HG03439 (cell line): ENCODE measurements around the gene RNF111.
"Not testable (repeated sequence)": the region's sequence is repeated elsewhere in the genome, so short reads cannot be mapped to it uniquely, and the experiment has no call there.

ENCODE experiments used
- ATAC-seq: cut with Tn5 transposase; IDR thresholded peaks from one replicate; pipeline ENCODE4 v1.9.1; 2021; ENCODE audit warnings: mild to moderate bottlenecking, moderate library complexity; ENCODE audit not compliant: unreplicated experiment

The RNF111 gene

DNA sequence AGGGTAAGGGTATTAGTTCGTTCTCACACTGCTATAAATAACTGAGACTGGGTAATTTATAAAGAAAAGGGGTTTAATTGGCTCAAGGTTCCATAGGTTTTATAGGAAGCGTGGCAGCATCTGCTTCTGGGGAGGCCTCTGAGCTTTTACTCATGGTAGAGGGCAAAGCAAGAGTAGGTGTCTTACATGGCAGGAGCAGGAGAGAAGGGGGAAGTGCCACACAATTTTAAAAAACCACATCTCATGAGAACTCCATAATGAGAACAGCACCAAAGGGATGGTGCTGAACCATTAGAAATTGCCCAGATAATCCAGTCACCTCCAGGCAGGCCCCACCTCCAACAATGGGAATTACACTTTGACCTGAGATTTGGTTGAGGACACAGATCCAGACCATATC lies 12.2 kb downstream of the RNF111 start:
- ATAC-seq = no peak

DNA sequence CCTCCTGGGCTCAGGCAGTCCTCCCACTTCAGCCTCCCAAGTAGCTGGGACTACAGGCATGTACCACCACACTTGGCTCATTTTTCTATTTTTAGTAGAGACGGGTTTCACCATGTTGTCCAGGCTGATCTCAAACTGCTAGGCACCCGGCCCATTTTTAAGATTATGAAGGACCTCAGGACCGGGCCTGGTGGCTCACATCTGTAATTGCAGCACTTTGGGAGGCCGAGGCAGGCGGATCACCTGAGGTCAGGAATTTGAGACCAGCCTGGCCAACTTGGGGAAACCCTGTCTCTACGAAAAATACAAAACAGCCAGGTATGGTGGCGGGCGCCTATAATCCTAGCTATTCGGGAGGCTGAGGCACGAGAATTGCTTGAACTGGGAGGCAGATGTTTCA lies 12.8 kb downstream of the RNF111 start:
- ATAC-seq = not testable (repeated sequence)

DNA sequence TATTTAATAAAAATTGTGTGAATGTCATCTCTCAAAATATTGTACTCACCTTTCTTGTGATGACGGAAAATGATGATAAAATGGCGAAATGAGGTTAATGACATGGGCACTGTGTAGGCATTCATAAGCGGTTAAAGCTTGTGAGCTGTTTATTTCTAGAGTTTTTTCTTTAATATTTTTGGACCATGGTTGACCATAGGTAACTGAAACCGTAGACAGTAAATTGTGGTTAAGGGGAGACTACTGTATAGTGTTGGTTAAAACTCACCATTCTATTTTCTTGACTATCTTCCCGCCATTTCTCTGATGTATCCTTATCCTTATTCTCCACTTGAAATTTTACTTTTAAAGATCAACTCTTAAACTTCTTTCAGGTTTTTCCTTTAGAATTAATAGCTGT lies 14.5 kb downstream of the RNF111 start:
- ATAC-seq = no peak

DNA sequence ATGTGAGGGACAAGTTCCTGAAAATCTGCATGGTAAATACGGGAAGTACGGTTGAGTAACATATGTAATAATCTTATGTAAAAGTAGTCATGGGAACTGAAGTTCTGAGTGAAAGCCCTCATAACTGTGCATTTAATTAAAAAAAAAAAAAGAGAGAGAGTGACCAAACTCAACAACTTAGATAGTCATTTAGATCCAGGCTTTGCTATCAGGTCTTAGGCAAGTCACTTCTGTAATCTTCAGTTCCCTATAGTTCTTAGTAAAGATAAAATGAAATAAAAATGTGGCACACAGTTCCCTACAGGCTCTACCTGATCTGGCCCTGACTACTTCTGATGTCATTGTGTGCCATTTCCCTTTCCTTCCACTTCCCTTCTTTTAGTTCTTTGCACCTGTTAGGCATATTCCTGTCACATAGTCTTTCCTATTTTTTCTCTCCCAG lies 15.0 kb downstream of the RNF111 start:
- ATAC-seq = no peak

DNA sequence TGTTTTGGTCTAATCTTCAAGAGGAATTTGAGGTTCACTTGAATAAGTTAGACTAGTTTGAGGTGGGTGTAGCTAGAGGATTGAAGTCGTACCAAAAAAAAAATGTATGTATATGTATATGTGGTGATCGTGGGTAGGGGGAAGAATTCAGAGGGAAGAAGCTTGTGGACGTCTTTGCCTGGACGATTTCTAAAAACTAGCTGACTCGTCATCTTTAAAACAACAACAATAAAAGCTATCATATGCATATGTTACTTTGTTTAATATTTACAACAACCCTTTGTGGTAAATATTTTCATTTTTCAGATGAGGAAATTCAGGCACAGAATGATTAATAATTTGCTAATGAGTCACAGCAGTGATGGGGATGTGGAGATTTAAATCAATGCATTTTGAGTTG lies 18.1 kb downstream of the RNF111 start:
- ATAC-seq = no peak

DNA sequence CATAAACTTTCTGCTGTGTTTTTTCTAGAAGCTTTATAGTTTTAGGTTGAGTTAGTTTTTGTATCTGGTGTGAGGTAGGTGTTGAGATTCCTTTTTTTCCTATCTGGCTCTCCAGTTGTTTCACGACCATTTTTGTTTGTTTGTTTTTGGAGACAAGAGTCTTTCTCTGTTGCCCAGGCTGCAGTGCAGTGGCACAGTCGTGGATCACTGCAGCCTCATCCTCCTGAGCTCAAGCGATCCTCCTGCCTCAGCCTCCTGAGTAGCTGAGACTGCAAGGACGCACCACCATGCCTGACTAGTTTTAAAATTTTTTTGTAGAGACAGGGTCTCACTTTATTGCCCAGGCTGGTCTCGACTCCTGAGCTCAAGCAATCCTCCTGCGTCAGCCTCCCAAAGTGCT lies 20.6 kb downstream of the RNF111 start:
- no peak for ATAC-seq

DNA sequence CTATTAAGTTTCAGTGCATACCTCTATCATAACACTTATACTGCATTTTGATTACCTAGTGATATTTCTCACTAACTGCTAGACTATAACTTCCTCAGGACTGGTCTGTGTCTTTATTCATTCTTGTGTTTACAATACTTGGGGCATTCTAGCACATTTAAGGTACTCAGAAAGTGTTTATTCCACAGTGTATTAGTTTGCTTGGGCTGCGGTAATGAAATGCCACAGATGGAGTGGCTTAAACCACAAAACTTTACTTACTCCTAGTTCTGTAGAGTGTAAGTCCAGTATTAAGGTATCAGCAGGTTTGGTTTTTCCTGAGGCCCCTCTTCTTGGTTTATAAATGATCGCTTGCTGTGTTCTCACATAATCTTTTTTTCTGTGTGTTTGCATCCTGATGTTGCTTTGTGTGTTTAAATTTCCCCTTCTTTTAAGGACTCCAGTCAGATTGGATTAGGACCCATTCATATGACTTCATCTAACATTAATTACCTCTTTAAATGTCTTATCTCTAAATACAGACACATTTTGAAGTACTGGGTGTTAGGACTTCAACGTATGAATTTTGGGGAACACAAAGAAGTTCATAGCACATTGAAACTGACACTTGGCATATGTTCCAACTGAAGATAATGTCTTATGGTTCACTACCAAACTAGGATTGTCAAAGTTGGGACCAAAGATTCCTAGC lies 23.9 kb downstream of the RNF111 start:
- no peak for ATAC-seq

DNA sequence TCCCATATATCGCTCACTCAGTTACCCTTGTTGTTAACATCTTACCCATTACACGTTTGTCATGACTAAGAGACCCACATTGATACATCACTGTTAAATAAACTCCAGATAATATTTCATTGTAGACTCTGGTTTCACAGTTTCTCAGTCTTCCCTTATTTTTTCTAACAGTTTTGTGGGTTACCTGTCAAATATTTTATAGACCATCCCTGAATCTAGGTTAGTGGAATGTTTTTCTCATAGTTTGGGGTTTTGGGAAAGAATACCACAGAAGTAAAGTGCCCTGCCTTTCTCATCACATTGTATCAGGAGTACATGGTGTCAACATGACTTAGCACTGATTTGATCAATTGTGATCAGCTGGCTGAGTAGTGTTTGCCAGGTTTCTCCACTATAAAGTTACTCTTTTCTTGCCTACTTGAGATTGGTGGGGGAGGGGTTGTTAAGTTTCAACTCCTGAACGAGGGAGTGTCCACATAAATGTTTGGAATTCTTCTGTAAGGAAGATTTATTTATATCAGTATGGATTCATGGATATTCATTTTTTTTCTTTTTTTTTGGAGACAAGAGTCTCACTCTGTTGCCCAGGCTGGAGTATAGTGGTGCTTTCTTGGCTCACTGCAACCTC lies 25.9 kb downstream of the RNF111 start:
- no peak for ATAC-seq

DNA sequence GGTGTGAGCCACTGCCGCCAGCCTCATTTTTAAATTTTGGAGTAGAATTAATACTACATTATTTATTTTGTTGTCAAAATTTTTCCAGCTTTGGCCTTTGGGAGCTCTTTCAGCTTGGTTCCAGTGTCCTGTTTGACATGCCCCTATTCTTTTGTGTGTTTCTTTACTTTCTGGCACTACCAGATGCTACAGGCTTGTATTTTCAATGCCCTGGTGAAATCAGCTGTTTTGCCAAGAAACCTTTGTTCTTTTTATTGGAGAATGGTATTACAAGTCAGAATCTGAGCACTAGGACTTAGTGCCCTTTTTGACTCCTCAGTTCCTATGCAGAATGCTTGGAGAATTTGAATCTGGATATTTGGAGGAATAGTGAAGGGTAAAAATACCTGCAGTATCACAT lies 26.6 kb downstream of the RNF111 start:
- no peak for ATAC-seq

DNA sequence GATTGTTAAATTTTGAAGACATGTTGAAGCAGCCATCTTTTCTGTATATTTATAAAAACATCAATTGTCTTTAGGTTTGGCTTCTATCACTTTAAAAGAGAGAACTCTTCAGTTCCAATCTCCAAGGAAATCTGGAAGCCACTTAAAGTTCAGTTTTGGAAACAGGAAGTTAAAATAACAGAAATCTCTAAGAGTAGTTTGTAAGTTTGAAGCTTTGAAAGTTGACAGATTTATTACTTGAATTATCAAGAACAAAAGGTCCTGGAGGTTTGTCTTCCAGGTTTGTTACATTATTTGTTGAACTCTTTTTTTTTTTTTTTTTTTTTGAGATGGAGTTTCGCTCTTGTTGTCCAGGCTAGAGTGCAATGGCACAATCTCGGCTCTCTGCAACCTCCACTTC lies 30.0 kb downstream of the RNF111 start:
- no peak for ATAC-seq

DNA sequence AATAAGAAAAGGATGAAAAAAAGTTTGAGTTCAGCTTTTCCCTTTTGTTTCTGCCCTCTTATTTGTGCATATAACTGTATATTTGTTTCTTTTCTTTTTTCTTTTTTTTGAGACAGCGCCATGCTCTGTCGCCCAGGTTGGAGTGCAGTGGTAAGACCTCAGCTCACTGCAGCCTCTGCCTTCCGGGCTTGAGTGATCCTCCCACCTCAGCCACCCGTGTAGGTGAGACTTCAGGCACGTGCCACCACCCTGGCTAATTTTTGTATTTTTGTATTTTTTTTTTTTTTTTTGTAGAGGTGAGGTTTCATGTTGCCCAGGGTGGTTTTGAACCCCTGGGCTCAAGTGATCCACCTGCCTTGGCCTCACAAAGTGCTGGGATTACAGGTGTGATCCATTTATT lies 31.4 kb downstream of the RNF111 start:
- ATAC-seq = no peak

DNA sequence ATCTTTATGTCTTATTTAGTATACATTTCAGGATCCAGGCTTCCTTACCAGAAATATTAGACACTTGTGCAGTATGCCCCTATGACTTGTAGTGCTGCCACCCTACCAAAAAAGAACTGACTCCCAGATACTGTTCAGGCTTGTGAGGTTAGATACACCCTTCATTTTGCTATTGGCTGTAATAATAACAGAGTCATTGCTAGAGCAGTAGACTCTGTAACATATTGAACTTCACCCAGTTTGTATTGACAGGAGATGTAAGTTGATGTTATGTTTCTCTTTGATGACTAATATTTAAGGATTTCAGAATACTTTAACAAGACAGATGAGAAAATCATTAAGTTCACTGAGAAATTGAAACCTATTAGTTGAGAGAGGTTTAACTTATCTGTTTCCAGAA lies 32.9 kb downstream of the RNF111 start:
- ATAC-seq = no peak

DNA sequence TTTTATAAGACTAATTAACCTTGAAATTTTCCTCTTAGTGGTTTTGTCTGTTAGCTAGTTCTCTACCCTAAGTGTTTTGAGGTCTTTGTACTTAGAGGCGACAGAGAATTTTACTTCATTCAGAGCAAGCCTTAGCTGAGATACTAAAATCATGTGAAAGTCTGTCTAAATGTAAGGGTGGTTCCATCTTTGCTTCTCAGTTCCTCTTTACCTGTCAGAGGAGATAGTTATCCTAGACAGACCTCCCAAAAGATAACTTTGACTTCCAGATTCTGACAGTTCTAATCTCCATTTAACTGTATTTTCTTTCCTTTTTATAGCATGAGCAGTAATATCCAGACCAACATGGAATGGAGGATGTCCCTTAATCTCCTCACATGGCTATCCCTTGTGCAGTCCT lies 34.7 kb downstream of the RNF111 start:
- ATAC-seq = no peak

DNA sequence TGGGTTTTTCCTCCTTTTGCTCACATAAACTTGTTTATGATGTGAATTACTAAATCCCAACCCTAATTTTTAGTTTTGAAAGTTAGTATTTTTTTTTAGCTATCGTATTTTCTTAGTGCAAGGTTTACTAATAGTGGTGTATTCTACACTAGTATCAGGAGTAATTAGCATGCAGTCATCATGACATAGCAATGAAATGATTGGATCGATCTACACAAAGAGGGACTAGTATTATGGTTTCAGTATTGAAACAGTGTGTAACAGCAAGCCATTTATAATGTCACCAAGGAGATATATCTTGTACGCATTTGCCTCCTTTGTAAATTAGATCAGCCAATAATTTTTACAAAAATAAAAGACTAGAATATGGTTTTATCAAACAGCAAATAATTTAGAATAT lies 38.7 kb downstream of the RNF111 start:
- no peak for ATAC-seq

DNA sequence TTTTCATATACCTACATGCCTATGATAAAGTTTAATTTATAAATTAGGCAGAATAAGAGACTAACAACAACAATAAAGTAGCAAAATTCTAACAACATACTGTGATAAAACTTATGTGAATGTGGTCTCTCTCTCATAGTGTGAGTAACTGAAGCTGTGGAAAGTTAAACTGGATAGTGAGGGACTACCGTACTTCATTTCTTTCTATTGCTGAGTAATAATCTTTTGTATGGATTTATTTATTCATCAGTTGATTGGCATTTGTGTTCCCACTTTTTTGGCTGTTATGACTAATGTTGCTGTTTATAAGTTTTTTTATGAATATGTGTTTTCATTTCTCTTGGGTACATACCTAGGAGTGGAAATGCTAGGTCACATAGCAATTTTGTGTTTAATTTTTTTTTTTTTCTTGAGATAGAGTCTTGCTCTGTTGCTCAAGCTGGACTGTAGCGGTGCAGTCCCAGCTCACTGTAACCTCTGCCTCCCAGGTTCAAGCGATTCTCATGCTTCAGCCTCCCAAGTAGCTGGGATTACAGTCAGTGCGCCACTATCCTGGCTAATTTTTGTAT lies 41.0 kb downstream of the RNF111 start:
- ATAC-seq = no peak

DNA sequence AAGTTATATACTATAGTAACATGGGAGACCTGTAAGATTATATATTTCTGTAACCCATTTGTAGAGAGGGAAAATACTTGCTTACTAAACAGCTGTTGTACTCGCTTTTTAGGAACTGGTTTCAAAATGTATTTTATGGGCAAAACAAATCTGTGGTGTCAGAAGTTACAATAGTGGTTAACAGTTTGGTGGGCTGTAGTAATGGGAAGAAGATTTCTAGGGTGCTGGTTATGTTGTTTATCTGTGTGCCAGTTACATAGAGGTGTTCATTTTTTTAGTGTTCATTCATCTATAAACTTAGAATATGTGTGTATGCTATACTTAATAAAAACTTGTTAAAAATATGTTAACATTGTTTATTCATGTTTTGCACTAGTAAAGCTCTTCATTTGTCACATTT lies 42.1 kb downstream of the RNF111 start:
- ATAC-seq = no peak

DNA sequence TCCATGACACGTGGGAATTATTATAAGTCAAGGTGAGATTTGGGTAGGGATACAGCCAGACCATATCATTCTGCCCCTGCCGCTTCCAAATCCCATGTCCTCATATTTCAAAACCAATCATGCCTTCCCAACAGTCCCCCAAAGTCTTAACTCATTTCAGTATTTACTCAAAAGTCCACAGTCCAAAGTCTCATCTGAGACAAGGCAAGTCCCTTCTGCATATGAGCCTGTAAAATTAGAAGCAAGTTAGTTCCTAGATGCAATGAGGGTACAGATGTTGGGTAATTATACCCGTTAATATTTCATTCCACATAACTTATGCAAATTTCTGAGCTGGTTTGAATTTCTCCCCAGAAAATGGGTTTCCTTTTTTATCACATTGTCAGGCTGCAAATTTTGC lies 47.7 kb downstream of the RNF111 start:
- no peak for ATAC-seq

DNA sequence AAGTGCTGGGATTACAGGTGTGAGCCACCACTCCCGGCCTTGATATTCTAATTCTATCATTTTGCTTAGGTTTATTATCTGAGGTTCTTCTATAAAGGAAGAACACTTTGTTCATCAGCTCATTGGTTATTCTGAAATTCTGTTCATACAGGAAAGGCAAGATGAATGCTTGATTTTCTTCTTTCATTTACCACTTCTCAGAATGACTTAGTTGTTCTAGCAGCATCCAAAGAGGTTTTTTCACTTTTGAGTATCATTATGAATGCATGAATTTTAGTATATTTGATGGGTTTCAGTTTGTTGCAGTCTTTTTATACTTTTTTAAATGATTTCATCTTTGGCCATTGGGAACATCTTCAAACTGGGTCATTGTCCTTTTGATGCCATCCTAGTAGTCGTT lies 51.8 kb downstream of the RNF111 start:
- ATAC-seq = no peak

DNA sequence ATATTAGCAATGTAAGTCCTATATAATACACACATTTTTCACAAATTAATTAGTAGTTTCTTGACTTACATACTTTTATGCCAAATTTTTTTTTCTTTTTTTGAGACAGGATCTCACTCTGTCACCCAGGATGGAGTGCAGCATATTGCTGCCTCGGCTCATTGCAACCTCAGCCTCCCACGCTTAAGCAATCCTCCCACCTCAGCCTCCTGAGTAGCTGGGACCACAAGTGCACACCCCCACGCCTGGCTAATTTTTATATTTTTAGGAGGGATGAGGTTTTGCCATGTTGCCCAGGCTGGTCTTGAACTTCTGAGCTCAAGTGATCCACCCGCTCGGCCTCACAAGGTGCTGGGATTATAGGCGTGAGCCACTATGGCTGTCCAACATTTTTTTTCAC lies 54.6 kb downstream of the RNF111 start:
- no peak for ATAC-seq

DNA sequence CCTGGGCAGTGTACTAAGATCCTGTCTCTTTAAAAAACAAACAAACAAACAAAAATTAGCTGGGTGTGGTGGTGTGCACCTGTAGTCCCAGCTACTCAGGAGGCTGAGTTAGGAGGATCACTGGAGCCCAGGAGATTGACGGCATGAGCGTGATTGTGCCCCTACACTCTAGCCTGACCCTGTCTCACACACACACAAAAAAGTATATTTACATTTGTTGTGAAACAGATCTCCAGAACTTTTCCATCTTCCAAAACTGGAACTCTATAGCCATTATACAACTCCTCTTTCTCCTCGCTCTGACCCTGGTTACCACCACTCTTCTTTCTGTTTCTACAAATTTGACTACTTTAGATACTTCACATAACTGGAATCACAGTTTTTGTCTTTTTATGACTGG lies 61.4 kb downstream of the RNF111 start:
- no peak for ATAC-seq

DNA sequence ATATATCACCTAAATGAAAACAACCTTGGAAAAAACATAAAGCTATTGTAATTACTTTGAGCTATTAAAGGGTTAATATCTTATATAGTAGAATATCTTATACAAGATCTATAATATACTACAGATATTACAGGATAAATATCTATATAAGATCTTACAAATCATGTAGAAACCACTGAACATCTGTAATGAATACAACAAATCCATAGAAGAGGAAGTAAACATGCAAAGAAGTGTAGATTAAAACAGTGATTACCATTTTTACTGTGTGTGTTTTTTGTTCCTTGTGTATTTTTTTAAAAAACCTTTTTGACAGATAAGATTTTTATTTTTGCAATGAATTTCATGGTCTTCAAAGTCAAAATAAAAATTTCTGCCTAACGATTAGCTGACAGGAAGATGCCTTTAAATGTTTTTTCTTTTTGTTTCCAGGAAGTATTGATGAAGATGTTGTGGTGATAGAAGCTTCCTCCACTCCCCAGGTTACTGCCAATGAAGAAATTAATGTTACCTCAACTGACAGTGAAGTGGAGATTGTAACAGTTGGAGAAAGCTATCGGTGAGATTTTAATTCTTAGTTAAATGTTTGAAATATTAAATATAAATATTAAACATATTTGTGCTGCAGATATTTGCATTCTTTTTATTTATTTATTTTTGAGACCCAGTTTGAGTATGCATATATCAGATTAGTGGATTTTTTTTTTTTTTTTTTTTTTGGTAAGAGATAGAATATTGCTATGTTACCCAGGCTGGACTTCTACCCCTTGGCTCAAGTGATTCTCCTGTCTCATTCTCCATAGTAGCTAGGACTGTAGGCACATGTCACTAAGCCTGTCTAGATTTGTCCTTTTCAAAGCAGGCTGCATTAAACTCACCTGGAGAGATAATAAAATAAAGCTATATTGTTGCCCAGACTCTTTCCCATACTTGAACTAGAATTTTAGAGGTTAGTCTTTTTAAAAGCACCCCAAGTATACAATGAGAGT lies 64.7 kb downstream of the RNF111 start:
- ATAC-seq = no peak
